ENCODE results near the gene SNRK. TPM values are rescaled to one million over a fixed set of nuclear protein-coding genes. Genes with fewer than 3 reads are reported as not detected.

The SNRK gene
- total RNA-seq, 1 experiment from 2014 or later, result 11.8 TPM

GRCh38 chr3:43366481-43366880 is 80.1 kb downstream of the SNRK start (continued):
- TF ChIP-seq MAX (CRISPR knock-in tag; IDR thresholded peaks at IDR 0.05) (no peak), ZNF671 (CRISPR knock-in tag; IDR thresholded peaks at IDR 0.05) (no peak), ELF4 (CRISPR knock-in tag; IDR thresholded peaks at IDR 0.05; ENCODE audit: low read depth) (no peak), MLX (CRISPR knock-in tag; IDR thresholded peaks at IDR 0.05) (no peak), MXD4 (CRISPR knock-in tag; IDR thresholded peaks at IDR 0.05; ENCODE audit: borderline replicate concordance) (no peak), ERG (CRISPR knock-in tag; IDR thresholded peaks at IDR 0.05) (no peak), IRF1 (CRISPR knock-in tag; IDR thresholded peaks at IDR 0.05) (no peak), STAT6 (CRISPR knock-in tag; conservative IDR thresholded peaks at IDR 0.05; ENCODE audit: low read depth) (no peak), ZNF396 (CRISPR knock-in tag; IDR thresholded peaks at IDR 0.05; ENCODE audit: borderline replicate concordance) (no peak), NFE2L1 (CRISPR knock-in tag; IDR thresholded peaks at IDR 0.05) (no peak), ZNF317 (CRISPR knock-in tag; IDR thresholded peaks at IDR 0.05; ENCODE audit: borderline replicate concordance, low read depth) (no peak), CBFB (CRISPR knock-in tag; IDR thresholded peaks at IDR 0.05; ENCODE audit: low read depth) (no peak), ARID4B (CRISPR knock-in tag; IDR thresholded peaks at IDR 0.05; ENCODE audit: borderline replicate concordance) (no peak), FOXP1 (CRISPR knock-in tag; IDR thresholded peaks at IDR 0.05; ENCODE audit: borderline replicate concordance) (no peak)

- Mint-ChIP-seq H3K27ac (no peak overlapping the region), H3K4me3 (no peak overlapping the region), H3K4me1 (peaks cover 9% of the 10 kb centered on the region), H3K27me3 (ENCODE audit: low read depth) (peaks cover 1% of the 10 kb centered on the region; the same call in 1 of the 2 replicates), H3K36me3 (peaks cover 4% of the 10 kb centered on the region), H3K9me3 (no peaks in the 10 kb centered on the region)
- DNase-seq (ENCODE audit: low spot score), result no peak
- POLR2A ChIA-PET, result interaction anchor here (1.0 kb wide), 1 partner anchor 57 kb away, joined by 3 read pairs; no protein-coding TSS in a partner anchor
- CTCF ChIA-PET, result no interaction called here
- ATAC-seq, result no peak
- TF ChIP-seq CDX4 (CRISPR knock-in tag; IDR thresholded peaks at IDR 0.05; ENCODE audit: borderline replicate concordance) (no peak), IRF2 (CRISPR knock-in tag; IDR thresholded peaks at IDR 0.05; ENCODE audit: borderline replicate concordance, low read depth) (no peak), SP1 (CRISPR knock-in tag; conservative IDR thresholded peaks at IDR 0.05) (no peak), JUN (CRISPR knock-in tag; IDR thresholded peaks at IDR 0.05) (no peak), IRF1 (CRISPR knock-in tag; IDR thresholded peaks at IDR 0.05) (no peak), STAT6 (CRISPR knock-in tag; conservative IDR thresholded peaks at IDR 0.05; ENCODE audit: low read depth) (no peak), ZNF232 (CRISPR knock-in tag; IDR thresholded peaks at IDR 0.05) (no peak)
These were observed 80.5 kb downstream of the SNRK start for GRCh38 chr3:43366885-43367284.

All from WTC11 (cell line).